CD4-positive, alpha-beta T cell (primary cell): Measurements from ENCODE around the gene SOCS3. TPM values are rescaled to one million over a fixed set of nuclear protein-coding genes. Genes with fewer than 3 reads are reported as not detected.
A peak's percentile ranks its signal among the peaks of the same experiment; 100 is the strongest.

ENCODE experiments used
- ATAC-seq: fragments of 200-7000 bp; cut with Tn5 transposase; one replicate; pipeline ENCODE4 v1.10.0; 2022; ENCODE audit warnings: mild to moderate bottlenecking; ENCODE audit not compliant: poor library complexity
- CTCF ChIA-PET: fragments of 350-600 bp; sonication (Branson Sonifier 250); formaldehyde crosslinking; loops from one replicate; lab custom pipeline; 2021; ENCODE audit warnings: antibody characterized with exemption, inconsistent platforms; lab: Charles Lee
- POLR2A ChIA-PET: fragments of 350-600 bp; sonication (Branson Sonifier 250); formaldehyde crosslinking; loops from one replicate; lab custom pipeline; 2021; ENCODE audit warnings: antibody characterized with exemption, inconsistent platforms; lab: Charles Lee
- DNase-seq, 14 experiments: peaks; one replicate each; pipeline ENCODE4 v3.0.0-alpha.2; 2013 to 2020; ENCODE audit warnings: mixed read lengths in 2 of 14
- H3K27ac ChIP-seq, 2 donors: one replicate each; pipeline versions ENCODE4 v1.5.1 to v1.7.0; 2013; ENCODE audit warnings: low read length in 2 of 2, low read depth in 1 of 2, mild to moderate bottlenecking in 1 of 2
- H3K27me3 ChIP-seq, 2 experiments: 1 replicate in 1 of 2; 2 replicates in 1 of 2; pipeline versions ENCODE4 v1.6.1 to v1.7.0; 2013; ENCODE audit warnings: low read length in 2 of 2, control low read depth in 1 of 2, mild to moderate bottlenecking in 1 of 2, moderate library complexity in 1 of 2; ENCODE audit not compliant: insufficient read depth in 2 of 2, control insufficient read depth in 1 of 2
- H3K36me3 ChIP-seq: one replicate; pipeline ENCODE4 v1.6.1; 2013; ENCODE audit warnings: low read length, control low read depth; ENCODE audit not compliant: insufficient read depth
- H3K4me1 ChIP-seq: one replicate; pipeline ENCODE4 v1.6.1; 2013; ENCODE audit warnings: low read length, control low read depth; ENCODE audit not compliant: insufficient read depth
- H3K4me3 ChIP-seq: one replicate; pipeline ENCODE4 v1.5.1; 2013; ENCODE audit warnings: mild to moderate bottlenecking, low read length, moderate library complexity
- H3K9me3 ChIP-seq, 2 experiments: 1 replicate in 1 of 2; 2 replicates in 1 of 2; pipeline versions ENCODE4 v1.6.1 to v1.7.0; 2013; ENCODE audit warnings: low read length in 2 of 2, mild to moderate bottlenecking in 2 of 2, control low read depth in 1 of 2, moderate library complexity in 1 of 2; ENCODE audit not compliant: control insufficient read depth in 1 of 2, insufficient read depth in 1 of 2
- H3K27ac Mint-ChIP-seq: one replicate; pipeline ENCODE4 v1.8.0; 2020; ENCODE audit warnings: mixed read lengths
- H3K27me3 Mint-ChIP-seq: one replicate; pipeline ENCODE4 v1.8.0; 2021; ENCODE audit warnings: mixed read lengths
- H3K36me3 Mint-ChIP-seq: one replicate; pipeline ENCODE4 v1.8.0; 2021; ENCODE audit warnings: low read depth, mixed read lengths
- H3K4me1 Mint-ChIP-seq: one replicate; pipeline ENCODE4 v1.8.0; 2021; ENCODE audit warnings: low read depth, mixed read lengths
- H3K4me3 Mint-ChIP-seq: one replicate; pipeline ENCODE4 v1.8.0; 2020; ENCODE audit warnings: mild to moderate bottlenecking, mixed read lengths
- H3K9me3 Mint-ChIP-seq: one replicate; pipeline ENCODE4 v1.8.0; 2020; ENCODE audit warnings: mixed read lengths
- intact Hi-C, 2 experiments: fragments of 100-400 bp; cut with DNase I in 1 of 2; cut with micrococcal nuclease in 1 of 2; formaldehyde crosslinking; loops; one replicate each; pipeline versions ENCODE4 v1.15.1 to v1.9.0; 2023 to 2025; cut with DNase I, micrococcal nuclease
- total RNA-seq, 174 experiments: library from RNA in 2 of 174; stranded (reverse) in 2 of 174; gene quantifications; one replicate each; pipeline ENCODE4 v1.2.3 and lab custom pipeline; 2021 to 2026
- TF ChIP-seq, protein P1 (sequence below): fragments of 200-600 bp; IDR thresholded peaks from one replicate; pipeline ENCODE4 v1.8.0; 2022; ENCODE audit warnings: antibody characterized with exemption, mild to moderate bottlenecking

SOCS3 gene
- total RNA-seq, 2 experiments from 2014 or later = 414 to 427 TPM

DNA sequence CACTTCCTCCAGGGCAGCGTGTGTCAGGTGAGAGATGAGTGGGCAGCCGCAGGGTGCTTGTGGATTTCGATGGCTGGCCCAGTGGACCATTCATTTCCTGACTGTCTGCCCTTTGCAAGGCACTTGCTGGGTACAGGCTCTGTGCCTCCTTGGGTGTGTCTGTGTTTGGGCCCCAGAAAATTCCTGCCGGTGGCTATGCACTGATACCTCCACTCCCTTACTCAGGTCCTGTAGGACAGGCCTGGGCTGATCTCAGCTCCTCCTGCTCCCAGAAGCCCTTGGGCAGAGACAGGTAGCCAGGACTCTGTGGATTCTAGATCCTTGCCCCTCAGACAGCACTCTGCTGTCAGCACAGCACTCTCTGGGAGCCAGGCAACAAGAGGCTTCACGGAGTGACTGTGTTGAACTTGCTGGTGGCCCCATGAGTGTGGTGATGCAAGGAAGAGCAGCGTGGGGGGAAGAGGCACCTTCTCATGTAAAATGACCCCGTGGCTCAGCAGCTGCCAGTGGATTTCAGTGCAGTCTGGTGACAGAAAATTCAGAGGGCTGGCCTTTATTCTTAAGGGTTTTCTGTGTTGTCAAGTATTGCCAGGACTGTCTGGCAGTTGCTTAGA lies 47.6 kb upstream of the SOCS3 start:
- Histone ChIP-seq H3K4me1 (peaks cover 32% of the 10 kb centered on the region), H3K4me3 (no peak overlapping the region), H3K36me3 (peaks cover 57% of the 10 kb centered on the region), H3K27me3 (no peaks in the 10 kb centered on the region), H3K27ac (no peak overlapping the region), H3K9me3 (no peaks in the 10 kb centered on the region)
- H3K27me3 Mint-ChIP-seq = no peaks in the 10 kb centered on the region
- TF ChIP-seq, protein P1, sequence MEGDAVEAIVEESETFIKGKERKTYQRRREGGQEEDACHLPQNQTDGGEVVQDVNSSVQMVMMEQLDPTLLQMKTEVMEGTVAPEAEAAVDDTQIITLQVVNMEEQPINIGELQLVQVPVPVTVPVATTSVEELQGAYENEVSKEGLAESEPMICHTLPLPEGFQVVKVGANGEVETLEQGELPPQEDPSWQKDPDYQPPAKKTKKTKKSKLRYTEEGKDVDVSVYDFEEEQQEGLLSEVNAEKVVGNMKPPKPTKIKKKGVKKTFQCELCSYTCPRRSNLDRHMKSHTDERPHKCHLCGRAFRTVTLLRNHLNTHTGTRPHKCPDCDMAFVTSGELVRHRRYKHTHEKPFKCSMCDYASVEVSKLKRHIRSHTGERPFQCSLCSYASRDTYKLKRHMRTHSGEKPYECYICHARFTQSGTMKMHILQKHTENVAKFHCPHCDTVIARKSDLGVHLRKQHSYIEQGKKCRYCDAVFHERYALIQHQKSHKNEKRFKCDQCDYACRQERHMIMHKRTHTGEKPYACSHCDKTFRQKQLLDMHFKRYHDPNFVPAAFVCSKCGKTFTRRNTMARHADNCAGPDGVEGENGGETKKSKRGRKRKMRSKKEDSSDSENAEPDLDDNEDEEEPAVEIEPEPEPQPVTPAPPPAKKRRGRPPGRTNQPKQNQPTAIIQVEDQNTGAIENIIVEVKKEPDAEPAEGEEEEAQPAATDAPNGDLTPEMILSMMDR = no peak
- CTCF ChIA-PET = interaction anchor here (0.9 kb wide), 1 partner anchor 47 kb away, joined by 3 read pairs; no protein-coding TSS in a partner anchor
- intact Hi-C loops = no loop called here
- no peak overlapping the region for H3K4me3 Mint-ChIP-seq
- POLR2A ChIA-PET = no interaction called here
- ATAC-seq (no peak), DNase-seq (no peak)
- peaks cover 53% of the 10 kb centered on the region for H3K36me3 Mint-ChIP-seq
- H3K9me3 Mint-ChIP-seq = no peaks in the 10 kb centered on the region
- H3K4me1 Mint-ChIP-seq = peaks cover 36% of the 10 kb centered on the region
- H3K27ac Mint-ChIP-seq = peak overlapping the region; percentile 74

- Mint-ChIP-seq H3K27ac (no peak overlapping the region), H3K4me3 (no peak overlapping the region), H3K9me3 (no peaks in the 10 kb centered on the region), H3K36me3 (peaks cover 54% of the 10 kb centered on the region), H3K27me3 (no peaks in the 10 kb centered on the region), H3K4me1 (peaks cover 31% of the 10 kb centered on the region)
- ChIA-PET CTCF (no interaction called here), POLR2A (no interaction called here)
- H3K27me3 ChIP-seq = no peaks in the 10 kb centered on the region
- TF ChIP-seq, protein P1 = no peak
- H3K36me3 ChIP-seq = peaks cover 59% of the 10 kb centered on the region
- DNase-seq (no peak), ATAC-seq (no peak)
- H3K27ac ChIP-seq = peak overlapping the region in 1 of 2 donors; percentile 11
- intact Hi-C loops = no loop called here
- peaks cover 27% of the 10 kb centered on the region for H3K4me1 ChIP-seq
- no peak overlapping the region for H3K4me3 ChIP-seq
- H3K9me3 ChIP-seq = no peaks in the 10 kb centered on the region
Observed at GRCh38 chr17:78406920-78407319, 47.0 kb upstream of the SOCS3 start.

DNA sequence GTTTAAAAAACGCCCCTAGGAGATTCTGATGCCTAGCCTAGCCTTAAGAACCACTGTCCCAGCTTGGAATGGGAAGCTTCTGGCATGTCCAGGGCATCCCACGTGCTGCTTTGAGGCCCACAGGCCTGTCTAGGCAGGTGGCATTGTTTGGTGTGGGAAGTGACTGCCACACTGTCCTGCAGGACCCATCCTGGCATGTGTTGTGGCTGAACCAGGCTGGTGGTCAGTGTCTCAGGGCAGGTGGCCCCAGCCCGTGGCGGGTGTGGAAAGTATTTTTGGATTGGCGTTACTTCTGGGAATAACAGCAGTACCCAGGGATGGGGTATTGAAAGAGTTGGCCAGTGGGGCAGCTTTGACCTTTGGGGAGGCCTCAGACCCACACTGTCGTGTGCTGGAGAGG lies 46.5 kb upstream of the SOCS3 start:
- Histone ChIP-seq H3K4me3 (no peak overlapping the region), H3K9me3 (no peaks in the 10 kb centered on the region), H3K36me3 (peaks cover 65% of the 10 kb centered on the region), H3K27me3 (no peaks in the 10 kb centered on the region), H3K27ac (no peak overlapping the region), H3K4me1 (peaks cover 23% of the 10 kb centered on the region)
- POLR2A ChIA-PET = no interaction called here
- TF ChIP-seq, protein P1 = no peak
- Mint-ChIP-seq H3K36me3 (peaks cover 60% of the 10 kb centered on the region), H3K27ac (no peak overlapping the region), H3K4me1 (peaks cover 28% of the 10 kb centered on the region), H3K9me3 (no peaks in the 10 kb centered on the region), H3K27me3 (no peaks in the 10 kb centered on the region), H3K4me3 (no peak overlapping the region)
- CTCF ChIA-PET = no interaction called here
- DNase-seq (no peak), ATAC-seq (no peak)
- intact Hi-C loops = no loop called here
